22Rv1 (cell line): ENCODE results near the gene TCF7L1.
"Not testable (repeated sequence)": the region's sequence is repeated elsewhere in the genome, so short reads cannot be mapped to it uniquely, and the experiment has no call there.

Experiments used
- CTCF ChIP-seq: fragments of 450-650 bp; IDR thresholded peaks from 2 replicates; pipeline ENCODE4 v1.5.1; 2017; ENCODE audit warnings: mild to moderate bottlenecking
- ZFX ChIP-seq: fragments of 450-650 bp; IDR thresholded peaks from 2 replicates; pipeline ENCODE4 v1.6.1; 2017; ENCODE audit warnings: antibody characterized with exemption, borderline replicate concordance

- not testable (repeated sequence) for TF ChIP-seq CTCF, ZFX
Observed at GRCh38 chr2:85333877-85334276, 200.7 kb downstream of the TCF7L1 start.
